ENCODE measurements around the gene DNAH17.
A peak's percentile ranks its signal among the peaks of the same experiment; 100 is the strongest.

DNAH17 gene

DNA sequence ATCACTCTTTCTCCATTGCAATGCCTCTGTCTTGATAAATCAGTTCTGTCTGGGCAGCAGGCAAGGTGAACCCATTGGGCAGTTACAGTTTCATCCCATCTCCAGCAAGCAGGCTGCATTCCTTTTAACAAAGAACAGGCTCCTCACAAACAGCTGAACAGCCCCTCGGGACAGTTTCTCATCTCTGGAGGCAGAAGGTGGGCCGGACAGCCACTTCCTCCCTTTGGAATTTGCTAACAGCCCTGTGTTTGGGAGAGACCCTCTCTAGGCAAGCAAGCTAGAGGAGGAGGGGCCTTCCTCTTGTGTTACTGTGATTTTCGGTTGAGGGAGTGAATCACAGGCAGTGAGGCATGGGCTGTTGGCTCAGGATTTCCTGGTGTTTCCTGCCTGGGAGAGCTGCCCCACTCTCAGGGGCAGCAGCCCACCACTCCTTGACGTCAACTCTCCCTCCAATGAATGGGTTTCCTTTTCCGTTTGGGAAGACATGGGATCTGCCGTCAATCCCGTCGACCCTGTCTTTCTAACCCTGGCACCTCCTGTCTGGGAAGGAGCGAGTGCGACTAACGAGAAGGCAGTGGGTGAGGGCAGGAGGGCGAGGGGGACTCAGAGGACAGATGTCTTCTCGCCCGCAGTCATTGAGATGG is 202.4 kb downstream of the DNAH17 start:
- peak overlapping the region; percentile 58 for H3K9ac ChIP-seq (ENCODE audit: low read depth, low read length)

GRCh38 chr17:78374189-78374588 is 203.0 kb downstream of the DNAH17 start:
- Histone ChIP-seq H3K27ac (ENCODE audit: low read depth, low read length) (peak overlapping the region; percentile 99), H3K9me3 (ENCODE audit: control insufficient read depth, insufficient read depth, low read length) (no peaks in the 10 kb centered on the region), H3K9ac (ENCODE audit: low read depth, low read length) (0 out of 2 replicates have a peak overlapping the region, but pooled peaks have one; percentile 11), H3K27me3 (ENCODE audit: control insufficient read depth, insufficient read depth, low read length) (no peaks in the 10 kb centered on the region), H3K36me3 (ENCODE audit: control insufficient read depth, insufficient read depth, low read length) (no peaks in the 10 kb centered on the region), H3K4me1 (ENCODE audit: control insufficient read depth, insufficient read depth, low read length) (peaks cover 55% of the 10 kb centered on the region), H3K4me3 (ENCODE audit: low read depth, low read length) (no peak overlapping the region)

More for the DNA sequence above, 202.4 kb downstream of the DNAH17 start:
- peak overlapping the region; percentile 99 for H3K27ac ChIP-seq (ENCODE audit: low read depth, low read length)
- peak overlapping the region; percentile 5; the same call in 1 of the 2 replicates for H3K4me3 ChIP-seq (ENCODE audit: low read depth, low read length)
- no peaks in the 10 kb centered on the region for H3K27me3 ChIP-seq (ENCODE audit: control insufficient read depth, insufficient read depth, low read length)
- no peaks in the 10 kb centered on the region for H3K36me3 ChIP-seq (ENCODE audit: control insufficient read depth, insufficient read depth, low read length)
- peaks cover 50% of the 10 kb centered on the region for H3K4me1 ChIP-seq (ENCODE audit: control insufficient read depth, insufficient read depth, low read length)
- H3K9me3 ChIP-seq (ENCODE audit: control insufficient read depth, insufficient read depth, low read length): no peaks in the 10 kb centered on the region
